Spinal cord (tissue), 10 donors: ENCODE data around the gene DVL1. TPM values are rescaled to one million over a fixed set of nuclear protein-coding genes. Genes with fewer than 3 reads are reported as not detected.

ENCODE experiments used
- DNase-seq, 6 donors: peaks; one replicate each; pipeline versions ENCODE4 v3.0.0 to v3.0.0-alpha.2; 2013 to 2015; ENCODE audit warnings: low spot score in 6 of 6, low read depth in 4 of 6
- H3K27ac ChIP-seq: one replicate; pipeline ENCODE4 v1.5.1; 2013; ENCODE audit warnings: low read depth, low read length, control low read depth
- H3K27me3 ChIP-seq: one replicate; pipeline ENCODE4 v1.6.1; 2013; ENCODE audit warnings: low read length; ENCODE audit not compliant: control insufficient read depth, insufficient read depth
- H3K36me3 ChIP-seq: one replicate; pipeline ENCODE4 v1.6.1; 2013; ENCODE audit warnings: low read length; ENCODE audit not compliant: control insufficient read depth, insufficient read depth
- H3K4me1 ChIP-seq: one replicate; pipeline ENCODE4 v1.6.1; 2013; ENCODE audit warnings: low read length; ENCODE audit not compliant: control insufficient read depth, insufficient read depth
- H3K4me3 ChIP-seq: one replicate; pipeline ENCODE4 v1.5.1; 2013; ENCODE audit warnings: low read depth, low read length, control low read depth
- H3K9me3 ChIP-seq: one replicate; pipeline ENCODE4 v1.6.1; 2013; ENCODE audit warnings: low read length; ENCODE audit not compliant: control insufficient read depth, insufficient read depth
- WGBS: methylation state at CpG from one replicate; pipeline ENCODE4 v1.1.5; 2013; ENCODE audit warnings: missing lambda C conversion rate; ENCODE audit not compliant: insufficient coverage; 5-methylcytosine and 5-hydroxymethylcytosine counted together
- polyA plus RNA-seq, 2 donors: library from polyadenylated mRNA; unstranded; fragments of 120-200 nt; gene quantifications; one replicate each; pipeline ENCODE4 v1.2.1, GENCODE V29; 2013; ENCODE audit not compliant: insufficient read length in 2 of 2
- total RNA-seq, 2 donors: library from RNA; depleted of rRNA in 1 of 2; stranded (reverse); fragments of 120-200 nt in 1 of 2; fragments of >200 nt in 1 of 2; gene quantifications; one replicate each; pipeline versions ENCODE4 v1.2.3 to v1.2.4, GENCODE V29; 2013 to 2014
- donor health status: healthy.

DVL1 gene
- total and polyA plus RNA-seq, 4 donors: 35.7 to 87.1 (median 75.7) TPM

GRCh38 chr1:1302006-1302430 lies 47.2 kb downstream of the DVL1 start:
- H3K27me3 ChIP-seq: no peaks in the 10 kb centered on the region
- H3K27ac ChIP-seq: no peak overlapping the region
- H3K9me3 ChIP-seq: no peaks in the 10 kb centered on the region
- no peak for DNase-seq
- peaks cover 86% of the 10 kb centered on the region for H3K36me3 ChIP-seq
- peaks cover 84% of the 10 kb centered on the region for H3K4me1 ChIP-seq
- no peak overlapping the region for H3K4me3 ChIP-seq
- WGBS: 80% methylated on average over 9 of the region's 9 CpGs

- Histone ChIP-seq H3K27me3 (no peaks in the 10 kb centered on the region), H3K27ac (peak overlapping the region; percentile 29), H3K9me3 (no peaks in the 10 kb centered on the region), H3K4me3 (no peak overlapping the region), H3K36me3 (peaks cover 95% of the 10 kb centered on the region), H3K4me1 (peaks cover 71% of the 10 kb centered on the region)
- 93% methylated on average over 11 of the region's 12 CpGs for WGBS
- DNase-seq: no peak
These were observed 48.9 kb downstream of the DVL1 start for GRCh38 chr1:1300352-1300739.

GRCh38 chr1:1299686-1300351 lies 49.4 kb downstream of the DVL1 start:
- Histone ChIP-seq H3K4me3 (no peak overlapping the region), H3K36me3 (peaks cover 95% of the 10 kb centered on the region), H3K27me3 (no peaks in the 10 kb centered on the region), H3K4me1 (peaks cover 66% of the 10 kb centered on the region), H3K9me3 (no peaks in the 10 kb centered on the region), H3K27ac (peak overlapping the region; percentile 42)
- WGBS: 74% methylated on average over 11 of the region's 22 CpGs
- DNase-seq: no peak

GRCh38 chr1:1298861-1299685 lies 50.1 kb downstream of the DVL1 start:
- WGBS: 39% methylated on average over 23 of the region's 30 CpGs
- no peak overlapping the region for H3K4me3 ChIP-seq
- H3K27ac ChIP-seq: peak overlapping the region; percentile 42
- H3K9me3 ChIP-seq: no peaks in the 10 kb centered on the region
- peaks cover 96% of the 10 kb centered on the region for H3K36me3 ChIP-seq
- peak in 4 of 6 donors; percentile 39 to 85 (median 60) for DNase-seq
- H3K27me3 ChIP-seq: no peaks in the 10 kb centered on the region
- peaks cover 58% of the 10 kb centered on the region for H3K4me1 ChIP-seq

GRCh38 chr1:1297802-1298424 lies 51.3 kb downstream of the DVL1 start:
- peaks cover 47% of the 10 kb centered on the region for H3K4me1 ChIP-seq
- no peaks in the 10 kb centered on the region for H3K9me3 ChIP-seq
- H3K27ac ChIP-seq: no peak overlapping the region
- WGBS: 93% methylated on average over 29 of the region's 31 CpGs
- H3K4me3 ChIP-seq: no peak overlapping the region
- no peaks in the 10 kb centered on the region for H3K27me3 ChIP-seq
- H3K36me3 ChIP-seq: peaks cover 96% of the 10 kb centered on the region
- DNase-seq: no peak

GRCh38 chr1:1296070-1297061 lies 52.9 kb downstream of the DVL1 start:
- no peak overlapping the region for H3K4me3 ChIP-seq
- DNase-seq: no peak
- H3K27me3 ChIP-seq: no peaks in the 10 kb centered on the region
- H3K9me3 ChIP-seq: no peaks in the 10 kb centered on the region
- H3K27ac ChIP-seq: no peak overlapping the region
- H3K4me1 ChIP-seq: peaks cover 43% of the 10 kb centered on the region
- 92% methylated on average over 60 of the region's 62 CpGs for WGBS
- peaks cover 96% of the 10 kb centered on the region for H3K36me3 ChIP-seq

- no peak for DNase-seq
- Histone ChIP-seq H3K36me3 (peaks cover 96% of the 10 kb centered on the region), H3K4me1 (peaks cover 50% of the 10 kb centered on the region), H3K27me3 (no peaks in the 10 kb centered on the region), H3K4me3 (no peak overlapping the region), H3K9me3 (no peaks in the 10 kb centered on the region), H3K27ac (no peak overlapping the region)
- WGBS: 95% methylated on average over 34 of the region's 35 CpGs
These were observed 53.9 kb downstream of the DVL1 start for GRCh38 chr1:1295154-1295923.

- Histone ChIP-seq H3K4me1 (peaks cover 41% of the 10 kb centered on the region), H3K27me3 (no peaks in the 10 kb centered on the region), H3K36me3 (peaks cover 90% of the 10 kb centered on the region), H3K27ac (no peak overlapping the region), H3K4me3 (no peak overlapping the region), H3K9me3 (no peaks in the 10 kb centered on the region)
- DNase-seq: no peak
- 87% methylated on average over 51 of the region's 58 CpGs for WGBS
These were observed 54.8 kb downstream of the DVL1 start for GRCh38 chr1:1294250-1294890.
